Measurements from ENCODE around the gene ZNF710. TPM values are rescaled to one million over a fixed set of nuclear protein-coding genes. Genes with fewer than 3 reads are reported as not detected.

The ZNF710 gene
- total and polyA plus RNA-seq, 2 of the 13 experiments (the other 11 are each of a cell fraction or from before 2014, with no cell fraction given): 4.7 to 20.6 TPM

GRCh38 chr15:90035095-90035839 lies 34.1 kb downstream of the ZNF710 start (continued):
- TF ChIP-seq ZBTB4 (CRISPR knock-in tag; IDR thresholded peaks at IDR 0.05; ENCODE audit: borderline replicate concordance) (peak; percentile 79; the same call in 1 of the 2 replicates), IRX3 (CRISPR knock-in tag; IDR thresholded peaks at IDR 0.05; ENCODE audit: borderline replicate concordance, low read depth) (no peak), AHR (CRISPR knock-in tag; IDR thresholded peaks at IDR 0.05) (no peak), PAXIP1 (CRISPR knock-in tag; conservative IDR thresholded peaks at IDR 0.05) (peak; percentile 66), TBX3 (IDR thresholded peaks at IDR 0.05; ENCODE audit: borderline replicate concordance) (no peak), ZNF878 (CRISPR knock-in tag; IDR thresholded peaks at IDR 0.05) (no peak), ZNF577 (CRISPR knock-in tag; IDR thresholded peaks at IDR 0.05; ENCODE audit: borderline replicate concordance, low read depth) (no peak), HNF1B (CRISPR knock-in tag; IDR thresholded peaks at IDR 0.05) (no peak), ZBTB2 (CRISPR knock-in tag; IDR thresholded peaks at IDR 0.05; ENCODE audit: low read depth) (no peak), ZNF326 (CRISPR knock-in tag; IDR thresholded peaks at IDR 0.05; ENCODE audit: borderline replicate concordance) (no peak), RCOR2 (CRISPR knock-in tag; IDR thresholded peaks at IDR 0.05) (0 out of 2 replicates have a peak, but pooled peaks have one; percentile 36), JDP2 (CRISPR knock-in tag; IDR thresholded peaks at IDR 0.05; ENCODE audit: borderline replicate concordance) (no peak), TOPORS (CRISPR knock-in tag; IDR thresholded peaks at IDR 0.05) (no peak)
- TF ChIP-seq, protein P1, sequence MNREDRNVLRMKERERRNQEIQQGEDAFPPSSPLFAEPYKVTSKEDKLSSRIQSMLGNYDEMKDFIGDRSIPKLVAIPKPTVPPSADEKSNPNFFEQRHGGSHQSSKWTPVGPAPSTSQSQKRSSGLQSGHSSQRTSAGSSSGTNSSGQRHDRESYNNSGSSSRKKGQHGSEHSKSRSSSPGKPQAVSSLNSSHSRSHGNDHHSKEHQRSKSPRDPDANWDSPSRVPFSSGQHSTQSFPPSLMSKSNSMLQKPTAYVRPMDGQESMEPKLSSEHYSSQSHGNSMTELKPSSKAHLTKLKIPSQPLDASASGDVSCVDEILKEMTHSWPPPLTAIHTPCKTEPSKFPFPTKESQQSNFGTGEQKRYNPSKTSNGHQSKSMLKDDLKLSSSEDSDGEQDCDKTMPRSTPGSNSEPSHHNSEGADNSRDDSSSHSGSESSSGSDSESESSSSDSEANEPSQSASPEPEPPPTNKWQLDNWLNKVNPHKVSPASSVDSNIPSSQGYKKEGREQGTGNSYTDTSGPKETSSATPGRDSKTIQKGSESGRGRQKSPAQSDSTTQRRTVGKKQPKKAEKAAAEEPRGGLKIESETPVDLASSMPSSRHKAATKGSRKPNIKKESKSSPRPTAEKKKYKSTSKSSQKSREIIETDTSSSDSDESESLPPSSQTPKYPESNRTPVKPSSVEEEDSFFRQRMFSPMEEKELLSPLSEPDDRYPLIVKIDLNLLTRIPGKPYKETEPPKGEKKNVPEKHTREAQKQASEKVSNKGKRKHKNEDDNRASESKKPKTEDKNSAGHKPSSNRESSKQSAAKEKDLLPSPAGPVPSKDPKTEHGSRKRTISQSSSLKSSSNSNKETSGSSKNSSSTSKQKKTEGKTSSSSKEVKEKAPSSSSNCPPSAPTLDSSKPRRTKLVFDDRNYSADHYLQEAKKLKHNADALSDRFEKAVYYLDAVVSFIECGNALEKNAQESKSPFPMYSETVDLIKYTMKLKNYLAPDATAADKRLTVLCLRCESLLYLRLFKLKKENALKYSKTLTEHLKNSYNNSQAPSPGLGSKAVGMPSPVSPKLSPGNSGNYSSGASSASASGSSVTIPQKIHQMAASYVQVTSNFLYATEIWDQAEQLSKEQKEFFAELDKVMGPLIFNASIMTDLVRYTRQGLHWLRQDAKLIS (CRISPR knock-in tag; IDR thresholded peaks at IDR 0.05): no peak

All from HepG2 (cell line).